Bronchial epithelial cell (primary cell): ENCODE data around the gene ZNF384. TPM values are rescaled to one million over a fixed set of nuclear protein-coding genes. Genes with fewer than 3 reads are reported as not detected.

Source experiments
- DNase-seq: peaks from one replicate; pipeline ENCODE4 v3.0.0-alpha.2; 2010; ENCODE audit warnings: low read depth
- FAIRE-seq: peaks from 2 replicates; lab custom pipeline; 2011; peaks lifted over from hg19 to GRCh38; lab: Jason Lieb, UNC
- H3K27me3 ChIP-seq: 2 replicates; pipeline ENCODE4 v1.5.1; 2011; ENCODE audit warnings: low read length; ENCODE audit not compliant: control insufficient read depth, insufficient read depth
- H3K36me3 ChIP-seq: 2 replicates; pipeline ENCODE4 v1.5.1; 2011; ENCODE audit warnings: low read length; ENCODE audit not compliant: control insufficient read depth, insufficient read depth
- H3K4me3 ChIP-seq: 2 replicates; pipeline ENCODE4 v1.5.1; 2011; ENCODE audit warnings: mild to moderate bottlenecking, low read depth, low read length, control low read depth
- CTCF ChIP-seq: IDR thresholded peaks from 2 replicates; pipeline ENCODE4 v1.5.1; 2011; ENCODE audit warnings: mild to moderate bottlenecking, moderate library complexity, low read length, control low read depth, inconsistent platforms; ENCODE audit not compliant: insufficient read depth, severe bottlenecking
- total RNA-seq: library from RNA; depleted of rRNA; stranded (reverse); fragments of >200 nt; gene quantifications from 2 replicates; pipeline ENCODE4 v1.2.1, GENCODE V29; 2014

ZNF384 gene
- total RNA-seq, 1 donor from 2014 or later: 5.3 TPM

GRCh38 chr12:6620137-6620884 is 68.9 kb downstream of the ZNF384 start:
- FAIRE-seq (no peak), DNase-seq (no peak)
- peak overlapping the region; percentile 18 for H3K4me3 ChIP-seq
- peak; percentile 81 for TF ChIP-seq CTCF
- H3K36me3 ChIP-seq: peaks cover 3% of the 10 kb centered on the region
- no peaks in the 10 kb centered on the region for H3K27me3 ChIP-seq

GRCh38 chr12:6618483-6619225 is 70.5 kb downstream of the ZNF384 start:
- peaks cover 3% of the 10 kb centered on the region for H3K36me3 ChIP-seq
- no peak for TF ChIP-seq CTCF
- no peak for DNase-seq
- H3K27me3 ChIP-seq: no peaks in the 10 kb centered on the region
- no peak for FAIRE-seq
- no peak overlapping the region for H3K4me3 ChIP-seq

Other genes starting within 250 kb of the ZNF384 start
- gene CD27, start 244.4 kb downstream of the ZNF384 start, total RNA-seq: not detected in 2 replicates
- gene TAPBPL, start 237.3 kb downstream of the ZNF384 start, total RNA-seq: 1.8 and 3.1 TPM in 2 replicates
- gene VAMP1, start 218.7 kb downstream of the ZNF384 start, total RNA-seq: 0.26 and 3.1 TPM in 2 replicates
- 61.1 and 102 TPM in 2 replicates for gene MRPL51, start 196.1 kb downstream of the ZNF384 start, total RNA-seq
- gene NCAPD2, start 195.3 kb downstream of the ZNF384 start, total RNA-seq: 14.7 and 17.9 TPM in 2 replicates
- gene GAPDH, start 154.9 kb downstream of the ZNF384 start, total RNA-seq: 5,048 and 6,753 TPM in 2 replicates
- 0.51 and 0.53 TPM in 2 replicates for gene IFFO1, start 133.3 kb downstream of the ZNF384 start, total RNA-seq
- 26.5 and 33.4 TPM in 2 replicates for gene NOP2, start 121.1 kb downstream of the ZNF384 start, total RNA-seq
- 107 and 121 TPM in 2 replicates for gene CHD4, start 82.0 kb downstream of the ZNF384 start, total RNA-seq
- gene LPAR5, start 53.4 kb downstream of the ZNF384 start, total RNA-seq: 2.1 and 4.1 TPM in 2 replicates
- under 0.01 and 0.51 TPM in 2 replicates for gene ACRBP, start 41.9 kb downstream of the ZNF384 start, total RNA-seq
- gene ING4, start 26.3 kb downstream of the ZNF384 start, total RNA-seq: 15.3 and 22.0 TPM in 2 replicates
- not detected in 2 replicates for gene PIANP, start 11.4 kb upstream of the ZNF384 start, total RNA-seq
- 63.7 and 86.0 TPM in 2 replicates for gene COPS7A, start 34.7 kb upstream of the ZNF384 start, total RNA-seq
- gene MLF2, start 63.8 kb upstream of the ZNF384 start, total RNA-seq: 136 and 180 TPM in 2 replicates
- 17.6 and 35.3 TPM in 2 replicates for gene PTMS, start 77.0 kb upstream of the ZNF384 start, total RNA-seq
- not detected in 2 replicates for gene LAG3, start 83.1 kb upstream of the ZNF384 start, total RNA-seq
- not detected in 2 replicates for gene CD4, start 100.2 kb upstream of the ZNF384 start, total RNA-seq
- gene GPR162, start 132.4 kb upstream of the ZNF384 start, total RNA-seq: not detected in 2 replicates
- gene P3H3, start 139.0 kb upstream of the ZNF384 start, total RNA-seq: 11.3 and 20.0 TPM in 2 replicates
- gene GNB3, start 151.6 kb upstream of the ZNF384 start, total RNA-seq: 0.38 and 0.53 TPM in 2 replicates
- gene CDCA3, start 161.9 kb upstream of the ZNF384 start, total RNA-seq: 0.26 and 0.51 TPM in 2 replicates
- gene USP5, start 162.8 kb upstream of the ZNF384 start, total RNA-seq: 45.0 and 46.9 TPM in 2 replicates
- gene TPI1, start 178.2 kb upstream of the ZNF384 start, total RNA-seq: 1,194 and 1,306 TPM in 2 replicates
- 7.9 and 12.5 TPM in 2 replicates for gene SPSB2, start 183.9 kb upstream of the ZNF384 start, total RNA-seq
- gene LRRC23, start 215.4 kb upstream of the ZNF384 start, total RNA-seq: 11.6 and 12.8 TPM in 2 replicates
- 9.0 and 10.0 TPM in 2 replicates for gene ENO2, start 225.2 kb upstream of the ZNF384 start, total RNA-seq
- 4.9 and 7.1 TPM in 2 replicates for gene ATN1, start 238.6 kb upstream of the ZNF384 start, total RNA-seq